B cell (primary cell): ENCODE results near the gene SPEM2. TPM values are rescaled to one million over a fixed set of nuclear protein-coding genes. Genes with fewer than 3 reads are reported as not detected.
A peak's percentile ranks its signal among the peaks of the same experiment; 100 is the strongest.

ENCODE experiments used
- ATAC-seq: fragments of 200-7000 bp; cut with Tn5 transposase; one replicate; pipeline ENCODE4 v1.10.0; 2021; ENCODE audit warnings: low read depth, mild to moderate bottlenecking, moderate number of reproducible peaks, moderate library complexity
- CTCF ChIA-PET: fragments of 350-600 bp; sonication (Branson Sonifier 250); formaldehyde crosslinking; loops from one replicate; lab custom pipeline; 2021; ENCODE audit warnings: antibody characterized with exemption, inconsistent platforms; lab: Charles Lee
- POLR2A ChIA-PET: fragments of 350-600 bp; sonication (Branson Sonifier 250); formaldehyde crosslinking; loops from one replicate; lab custom pipeline; 2021; ENCODE audit warnings: antibody characterized with exemption; lab: Charles Lee
- DNase-seq: peaks from one replicate; pipeline ENCODE4 v3.0.0; 2013
- H2AFZ ChIP-seq: 2 replicates; pipeline ENCODE4 v1.6.1; 2012; ENCODE audit warnings: mild to moderate bottlenecking, low read depth, low read length; ENCODE audit not compliant: insufficient read depth, poor library complexity, severe bottlenecking
- H3K27ac ChIP-seq, 2 donors: 1 replicate in 1 of 2; 2 replicates in 1 of 2; pipeline ENCODE4 v1.5.1; 2012 to 2013; ENCODE audit warnings: low read length in 2 of 2, mild to moderate bottlenecking in 2 of 2, moderate library complexity in 1 of 2
- H3K27me3 ChIP-seq, 4 experiments: fragments of 200-600 bp in 1 of 4; sonication (generic) in 1 of 4; replicated peaks in 1 of 4; 1 replicate in 2 of 4; 2 replicates in 2 of 4; pipeline versions ENCODE4 v1.6.1 to v1.7.0; 2013 to 2016; ENCODE audit warnings: low read length in 3 of 4, mild to moderate bottlenecking in 2 of 4, mixed read lengths in 1 of 4, moderate library complexity in 1 of 4; ENCODE audit not compliant: insufficient read depth in 4 of 4, control insufficient read depth in 3 of 4; ENCODE audit errors: control extremely low read depth in 1 of 4
- H3K36me3 ChIP-seq, 2 experiments: replicated peaks in 1 of 2; 1 replicate in 1 of 2; 2 replicates in 1 of 2; pipeline versions ENCODE4 v1.6.1 to v1.7.1; 2013; ENCODE audit warnings: low read length in 1 of 2; ENCODE audit not compliant: insufficient read depth in 2 of 2, control insufficient read depth in 1 of 2; ENCODE audit errors: control extremely low read depth in 1 of 2, extremely low read depth in 1 of 2
- H3K4me1 ChIP-seq, 2 donors: fragments of 200-600 bp in 1 of 2; sonication (generic) in 1 of 2; 1 replicate in 1 of 2; 2 replicates in 1 of 2; pipeline versions ENCODE4 v1.5.1 to v1.6.1; 2013 to 2017; ENCODE audit warnings: low read length in 2 of 2; ENCODE audit not compliant: control insufficient read depth in 2 of 2, insufficient read depth in 2 of 2
- H3K4me2 ChIP-seq: replicated peaks from 2 replicates; pipeline ENCODE3; 2012; ENCODE audit warnings: mild to moderate bottlenecking, low read depth, low read length; ENCODE audit not compliant: poor library complexity, severe bottlenecking
- H3K4me3 ChIP-seq, 5 experiments: fragments of 200-600 bp in 1 of 5; sonication (generic) in 1 of 5; 1 replicate in 3 of 5; 2 replicates in 2 of 5; pipeline versions ENCODE4 v1.5.1 to v1.7.0; 2011 to 2016; ENCODE audit warnings: low read length in 4 of 5, mild to moderate bottlenecking in 4 of 5, low read depth in 2 of 5, control low read depth in 1 of 5, moderate library complexity in 1 of 5; ENCODE audit not compliant: insufficient read depth in 1 of 5; ENCODE audit errors: control extremely low read depth in 1 of 5, extremely low read depth in 1 of 5
- H3K79me2 ChIP-seq: fragments of 200-600 bp; sonication (generic); one replicate; pipeline ENCODE4 v1.6.0; 2016; ENCODE audit warnings: low read length; ENCODE audit not compliant: control insufficient read depth, insufficient read depth
- H3K9ac ChIP-seq: fragments of 200-600 bp; sonication (generic); 2 replicates; pipeline ENCODE4 v1.6.1; 2017; ENCODE audit warnings: mild to moderate bottlenecking, low read length, moderate library complexity
- H3K9me3 ChIP-seq, 3 donors: one replicate each; pipeline versions ENCODE4 v1.6.1 to v1.7.1; 2013; ENCODE audit warnings: low read length in 2 of 3; ENCODE audit not compliant: control insufficient read depth in 2 of 3, insufficient read depth in 1 of 3; ENCODE audit errors: control extremely low read depth in 1 of 3
- H4K20me1 ChIP-seq: 2 replicates; pipeline ENCODE4 v1.6.0; 2012; ENCODE audit warnings: mild to moderate bottlenecking, low read length; ENCODE audit not compliant: insufficient read depth, control insufficient read depth, poor library complexity, severe bottlenecking
- H3K27ac Mint-ChIP-seq: one replicate; pipeline ENCODE4 v1.8.0; 2021; ENCODE audit warnings: mixed read lengths
- H3K27me3 Mint-ChIP-seq: one replicate; pipeline ENCODE4 v1.8.0; 2021; ENCODE audit warnings: mixed read lengths
- H3K4me1 Mint-ChIP-seq: one replicate; pipeline ENCODE4 v1.8.0; 2021; ENCODE audit warnings: mixed read lengths
- H3K4me3 Mint-ChIP-seq: one replicate; pipeline ENCODE4 v1.8.0; 2021; ENCODE audit warnings: mixed read lengths
- H3K9me3 Mint-ChIP-seq: one replicate; pipeline ENCODE4 v1.8.0; 2022; ENCODE audit warnings: mixed read lengths; ENCODE audit not compliant: insufficient read depth
- CTCF ChIP-seq: fragments of 200-600 bp; IDR thresholded peaks from one replicate; pipeline ENCODE4 v1.8.0; 2022; ENCODE audit warnings: antibody characterized with exemption, mild to moderate bottlenecking
- EZH2 ChIP-seq: IDR thresholded peaks from 2 replicates; pipeline ENCODE4 v1.6.1; 2012; ENCODE audit warnings: borderline replicate concordance, low read depth, mild to moderate bottlenecking, moderate library complexity, low read length; ENCODE audit not compliant: insufficient read depth, poor library complexity, severe bottlenecking
- WGBS: methylation state at CpG from one replicate; pipeline ENCODE4 v1.1.5; 2013; ENCODE audit warnings: missing lambda C conversion rate; ENCODE audit not compliant: insufficient coverage; 5-methylcytosine and 5-hydroxymethylcytosine counted together
- intact Hi-C: fragments of 100-400 bp; cut with micrococcal nuclease; formaldehyde crosslinking; loops from one replicate; pipeline ENCODE4 v1.10.0; 2022
- polyA plus RNA-seq: library from polyadenylated mRNA; depleted of rRNA; stranded (reverse); fragments of >200 nt; gene quantifications from 2 replicates; pipeline ENCODE4 v1.2.3, GENCODE V29; 2012
- total RNA-seq, 2 donors: library from RNA; stranded (reverse); fragments of 120-200 nt in 1 of 2; gene quantifications; 1 replicate in 1 of 2; 2 replicates in 1 of 2; pipeline versions ENCODE4 v1.2.3 to v1.2.4, GENCODE V29; 2013 to 2022

Gene SPEM2
- total and polyA plus RNA-seq, 2 donors (not counting 1 experiment from before 2014, with no cell fraction given), result not detected

- DNase-seq (peak; percentile 90), ATAC-seq (peak; percentile 62)
- H3K9me3 ChIP-seq, result no peaks in the 10 kb centered on the region
- H3K27ac ChIP-seq, result peak overlapping the region; percentile 55 to 83
- 4% methylated on average over 38 of the region's 48 CpGs for WGBS
- no peaks in the 10 kb centered on the region for H3K27me3 ChIP-seq
- Mint-ChIP-seq H3K4me1 (peaks cover 12% of the 10 kb centered on the region), H3K27ac (peak overlapping the region; percentile 92), H3K4me3 (peak overlapping the region; percentile 89), H3K27me3 (no peaks in the 10 kb centered on the region), H3K9me3 (no peaks in the 10 kb centered on the region)
- ChIA-PET POLR2A (interaction anchor here (1.0 to 1.4 kb wide), 4 partner anchors 10 to 293 kb away, joined by 3 to 15 read pairs (median 4); partner anchors contain the start of genes POLR2A and TMEM256), CTCF (interaction anchor here (1.4 to 3.2 kb wide), 3 partner anchors 38 to 195 kb away, joined by 3 to 13 read pairs (median 4); partner anchors contain the start of gene TMEM95)
- peak overlapping the region; percentile 91 for H2AFZ ChIP-seq
- peak overlapping the region; percentile 2 to 84 (median 81) for H3K4me3 ChIP-seq
- H3K4me2 ChIP-seq, result peak overlapping the region; percentile 75
- H3K9ac ChIP-seq, result peak overlapping the region; percentile 88
- TF ChIP-seq CTCF (no peak), EZH2 (no peak)
- H3K4me1 ChIP-seq, result peaks cover 12 to 16% of the 10 kb centered on the region in 2 donors
- peaks cover 10% of the 10 kb centered on the region for H3K79me2 ChIP-seq
- no peaks in the 10 kb centered on the region for H4K20me1 ChIP-seq
- intact Hi-C loops, result loop anchor here (1.0 kb wide), 5 partner anchors 10 to 89 kb away; partner anchors contain the start of gene TMEM256
- peaks cover 0 to 34% of the 10 kb centered on the region in 2 experiments for H3K36me3 ChIP-seq
Measured at GRCh38 chr17:7393613-7394451, 31.6 kb upstream of the SPEM2 start.
